Activated CD8-positive, alpha-beta memory T cell treated with anti-CD3 and anti-CD28 coated beads for 24 hours (primary cell): ENCODE results near the gene SLC22A16.

Experiments used
- DNase-seq: peaks from one replicate; pipeline ENCODE4 v3.0.0-alpha.2; 2020

Gene SLC22A16

GRCh38 chr6:110440026-110440425 lies 36.4 kb downstream of the SLC22A16 start:
- DNase-seq = no peak

GRCh38 chr6:110439356-110439755 lies 37.1 kb downstream of the SLC22A16 start:
- DNase-seq = no peak

GRCh38 chr6:110434961-110435602 lies 41.3 kb downstream of the SLC22A16 start:
- no peak for DNase-seq

GRCh38 chr6:110432285-110432900 lies 44.0 kb downstream of the SLC22A16 start:
- no peak for DNase-seq

GRCh38 chr6:110430741-110431140 lies 45.7 kb downstream of the SLC22A16 start:
- DNase-seq = no peak

- DNase-seq = no peak
Measured at GRCh38 chr6:110430236-110430635, 46.2 kb downstream of the SLC22A16 start.

- no peak for DNase-seq
Measured at GRCh38 chr6:110428153-110428552, 48.3 kb downstream of the SLC22A16 start.

- DNase-seq = no peak
Measured at GRCh38 chr6:110425816-110426215, 50.6 kb downstream of the SLC22A16 start.

- DNase-seq = no peak
Measured at GRCh38 chr6:110422444-110422822, 54.0 kb downstream of the SLC22A16 start.

GRCh38 chr6:110421749-110422443 lies 54.5 kb downstream of the SLC22A16 start:
- no peak for DNase-seq

GRCh38 chr6:110419028-110419739 lies 57.2 kb downstream of the SLC22A16 start:
- DNase-seq = no peak

GRCh38 chr6:110418594-110418993 lies 57.8 kb downstream of the SLC22A16 start:
- DNase-seq = no peak

- DNase-seq = no peak
Measured at GRCh38 chr6:110415086-110415916, 61.1 kb downstream of the SLC22A16 start, which contains the start of gene DDO. DDO (minus strand) TSS chr6:110415575; CDS start chr6:110413462, 2,113 bp downstream.

- no peak for DNase-seq
Measured at GRCh38 chr6:110414669-110415068, 61.7 kb downstream of the SLC22A16 start.

- DNase-seq = no peak
Measured at GRCh38 chr6:110412360-110412759, 64.1 kb downstream of the SLC22A16 start.

GRCh38 chr6:110410511-110410910 lies 65.9 kb downstream of the SLC22A16 start:
- no peak for DNase-seq

- DNase-seq = no peak
Measured at GRCh38 chr6:110409794-110410193, 66.6 kb downstream of the SLC22A16 start.

- DNase-seq = no peak
Measured at GRCh38 chr6:110408901-110409300, 67.5 kb downstream of the SLC22A16 start.

- no peak for DNase-seq
Measured at GRCh38 chr6:110404607-110405006, 71.8 kb downstream of the SLC22A16 start.

- DNase-seq = no peak
Measured at GRCh38 chr6:110401585-110402176, 74.7 kb downstream of the SLC22A16 start.

GRCh38 chr6:110400208-110400607 lies 76.2 kb downstream of the SLC22A16 start:
- DNase-seq = no peak
